HG03064 (cell line): ENCODE data around the gene HMGCL.
"Not testable (repeated sequence)": the region's sequence is repeated elsewhere in the genome, so short reads cannot be mapped to it uniquely, and the experiment has no call there.

Experiments
- ATAC-seq: cut with Tn5 transposase; IDR thresholded peaks from one replicate; pipeline ENCODE4 v1.9.1; 2021; ENCODE audit warnings: low read depth; ENCODE audit not compliant: unreplicated experiment

Gene HMGCL

GRCh38 chr1:23799570-23800399 lies 25.4 kb downstream of the HMGCL start:
- peak; percentile 7 for ATAC-seq

- no peak for ATAC-seq
These were observed 26.0 kb downstream of the HMGCL start for GRCh38 chr1:23799255-23799569.

DNA sequence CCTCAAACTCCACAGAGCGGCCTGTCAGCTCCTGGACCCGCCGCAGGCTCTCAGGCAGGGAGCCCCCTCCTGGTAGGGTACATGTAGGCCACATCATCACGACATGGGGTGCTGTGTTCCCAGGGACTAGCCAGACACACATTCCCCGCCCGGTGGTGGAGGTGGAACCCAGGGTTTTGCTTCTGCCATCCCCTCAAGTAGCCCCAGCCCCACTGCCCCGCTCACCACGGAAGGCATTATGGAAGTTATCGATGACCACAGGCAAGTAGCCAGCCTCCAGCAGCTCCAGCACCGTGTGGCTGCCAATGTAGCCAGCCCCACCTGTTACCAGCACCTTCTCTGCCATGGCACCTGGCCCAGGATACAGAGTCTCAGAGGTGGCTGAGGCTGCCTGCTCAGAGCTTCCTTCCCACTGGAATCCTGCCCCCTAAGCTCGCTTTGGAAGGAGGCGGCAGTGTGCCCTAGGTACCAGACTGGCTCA lies 26.5 kb downstream of the HMGCL start:
- no peak for ATAC-seq

DNA sequence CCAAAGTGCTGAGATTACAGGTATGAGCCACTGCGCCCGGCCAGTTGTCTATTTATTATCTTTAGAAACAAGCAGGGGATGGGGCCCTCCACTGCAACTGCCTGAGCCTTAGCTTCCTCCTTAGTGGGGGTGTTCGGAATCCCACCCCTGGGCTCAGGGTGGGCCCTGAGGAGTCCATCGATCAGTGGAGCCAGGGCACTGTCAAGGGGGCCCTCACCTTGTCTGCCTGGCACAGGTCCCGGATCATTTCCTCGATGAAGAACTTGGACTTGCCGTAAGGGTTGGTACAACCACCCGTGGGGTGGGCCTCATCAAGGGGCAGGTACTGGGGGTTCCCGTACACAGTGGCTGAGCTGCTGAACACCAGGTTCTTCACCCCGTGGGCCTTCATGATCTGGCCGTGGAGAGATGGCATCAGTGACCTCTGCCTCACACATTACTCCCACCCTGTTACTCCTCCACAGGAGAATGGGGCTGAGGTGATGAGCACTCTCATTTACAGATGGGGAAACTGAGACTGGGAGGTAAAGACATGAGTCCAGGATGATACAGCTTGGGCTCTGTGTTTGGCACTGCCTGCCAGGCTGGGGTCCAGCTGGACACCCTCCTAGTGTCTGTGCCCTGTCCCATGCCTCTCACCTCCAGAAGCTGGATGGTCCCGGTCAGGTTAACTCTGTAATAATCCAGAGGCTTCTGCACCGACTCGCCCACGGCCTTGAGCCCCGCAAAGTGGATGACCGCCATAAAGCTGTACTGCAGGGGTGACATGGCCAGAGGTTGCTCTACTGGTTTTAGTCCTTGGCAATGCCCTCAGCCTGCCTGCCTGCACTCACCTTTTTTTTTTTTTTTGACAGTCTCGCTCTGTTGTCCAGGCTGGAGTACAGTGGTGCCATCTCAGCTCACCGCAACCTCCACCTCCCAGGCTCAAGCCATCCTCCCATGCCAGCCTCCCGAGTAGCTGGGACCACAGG lies 27.5 kb downstream of the HMGCL start:
- ATAC-seq = no peak

DNA sequence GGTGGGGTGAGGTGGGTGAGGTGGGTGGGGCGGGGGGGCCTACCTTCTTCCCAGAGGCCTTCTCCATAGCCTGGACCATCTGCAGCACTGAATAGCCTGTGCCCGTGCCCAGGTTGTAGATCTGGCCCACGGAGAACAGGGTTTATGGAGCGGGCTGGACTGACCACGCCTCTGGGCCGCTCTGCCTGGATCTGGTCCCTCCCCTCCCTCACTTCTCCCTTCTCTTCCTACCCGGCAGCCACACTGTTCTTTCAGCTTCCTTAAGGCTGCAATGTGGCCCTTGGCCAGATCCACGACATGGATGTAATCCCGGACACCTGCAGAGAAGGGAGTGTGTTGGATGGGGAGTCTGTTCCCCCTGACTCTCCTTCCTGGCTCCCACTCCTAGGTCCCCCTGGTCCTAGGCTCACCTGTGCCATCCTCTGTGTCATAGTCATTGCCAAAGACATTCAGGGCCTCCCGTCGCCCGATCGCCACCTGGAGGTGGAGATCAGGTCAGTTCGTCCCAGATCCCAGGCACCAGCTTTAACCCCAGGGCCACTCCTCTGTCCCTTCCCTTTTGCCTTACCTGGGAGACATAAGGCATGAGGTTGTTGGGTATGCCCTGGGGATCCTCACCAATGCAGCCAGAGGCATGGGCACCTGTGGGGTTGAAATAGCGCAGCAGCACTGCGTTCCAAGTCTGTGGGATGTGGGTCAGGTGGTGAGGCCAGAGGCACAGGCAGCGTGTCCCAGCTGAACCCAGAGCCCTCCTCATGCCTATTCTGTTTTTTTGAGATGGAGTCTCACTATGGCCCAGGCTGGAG lies 28.6 kb downstream of the HMGCL start:
- ATAC-seq = no peak

- no peak for ATAC-seq
These were observed 29.4 kb downstream of the HMGCL start for GRCh38 chr1:23795676-23796465.

DNA sequence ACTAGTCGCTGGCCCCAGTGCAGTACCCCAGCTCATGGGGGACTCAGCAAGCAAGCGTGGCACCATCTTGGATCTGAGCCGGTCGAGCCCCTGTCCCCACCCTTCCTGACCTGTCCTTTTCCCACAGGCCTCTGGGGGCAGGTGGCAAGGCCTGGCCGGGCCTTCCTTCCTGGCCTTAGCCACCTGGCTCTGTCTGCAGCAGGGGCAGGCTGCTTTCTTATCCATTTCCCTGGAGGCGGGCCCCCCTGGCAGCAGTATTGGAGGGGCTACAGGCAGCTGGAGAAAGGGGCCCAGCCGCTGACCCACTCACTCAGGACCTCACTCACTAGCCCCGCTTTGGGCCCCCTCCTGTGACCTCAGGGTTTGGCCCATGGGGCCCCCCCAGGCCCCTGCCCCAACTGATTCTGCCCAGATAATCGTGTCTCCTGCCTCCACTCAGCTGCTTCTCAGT lies 30.5 kb downstream of the HMGCL start:
- not testable (repeated sequence) for ATAC-seq

DNA sequence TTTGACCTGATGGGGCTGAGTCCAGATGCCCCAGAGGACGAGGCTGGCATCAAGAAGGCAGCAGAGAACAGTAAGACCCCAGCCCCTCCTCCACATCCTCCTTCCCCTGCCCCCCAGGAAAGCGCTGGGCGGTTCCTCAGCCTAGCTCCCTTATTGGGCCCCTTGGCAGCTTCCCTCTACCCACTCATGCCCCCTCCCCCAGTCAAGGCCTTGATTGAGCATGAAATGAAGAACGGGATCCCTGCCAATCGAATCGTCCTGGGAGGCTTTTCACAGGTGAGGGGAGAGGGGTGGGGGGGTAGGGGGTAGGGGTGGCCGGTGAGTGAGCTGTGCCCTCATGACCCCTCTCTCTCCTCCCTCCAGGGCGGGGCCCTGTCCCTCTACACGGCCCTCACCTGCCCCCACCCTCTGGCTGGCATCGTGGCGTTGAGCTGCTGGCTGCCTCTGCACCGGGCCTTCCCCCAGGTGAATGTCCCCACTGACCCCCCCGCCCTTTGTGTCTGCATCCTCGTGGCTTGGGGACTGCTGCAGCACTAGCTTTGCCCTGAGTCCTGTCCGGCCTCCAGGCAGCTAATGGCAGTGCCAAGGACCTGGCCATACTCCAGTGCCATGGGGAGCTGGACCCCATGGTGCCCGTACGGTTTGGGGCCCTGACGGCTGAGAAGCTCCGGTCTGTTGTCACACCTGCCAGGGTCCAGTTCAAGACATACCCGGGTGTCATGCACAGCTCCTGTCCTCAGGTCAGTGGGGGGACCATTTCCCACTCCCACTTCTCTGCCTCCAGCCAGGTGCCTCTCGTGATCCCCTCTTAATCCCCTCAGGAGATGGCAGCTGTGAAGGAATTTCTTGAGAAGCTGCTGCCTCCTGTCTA lies 31.1 kb downstream of the HMGCL start:
- no peak for ATAC-seq

DNA sequence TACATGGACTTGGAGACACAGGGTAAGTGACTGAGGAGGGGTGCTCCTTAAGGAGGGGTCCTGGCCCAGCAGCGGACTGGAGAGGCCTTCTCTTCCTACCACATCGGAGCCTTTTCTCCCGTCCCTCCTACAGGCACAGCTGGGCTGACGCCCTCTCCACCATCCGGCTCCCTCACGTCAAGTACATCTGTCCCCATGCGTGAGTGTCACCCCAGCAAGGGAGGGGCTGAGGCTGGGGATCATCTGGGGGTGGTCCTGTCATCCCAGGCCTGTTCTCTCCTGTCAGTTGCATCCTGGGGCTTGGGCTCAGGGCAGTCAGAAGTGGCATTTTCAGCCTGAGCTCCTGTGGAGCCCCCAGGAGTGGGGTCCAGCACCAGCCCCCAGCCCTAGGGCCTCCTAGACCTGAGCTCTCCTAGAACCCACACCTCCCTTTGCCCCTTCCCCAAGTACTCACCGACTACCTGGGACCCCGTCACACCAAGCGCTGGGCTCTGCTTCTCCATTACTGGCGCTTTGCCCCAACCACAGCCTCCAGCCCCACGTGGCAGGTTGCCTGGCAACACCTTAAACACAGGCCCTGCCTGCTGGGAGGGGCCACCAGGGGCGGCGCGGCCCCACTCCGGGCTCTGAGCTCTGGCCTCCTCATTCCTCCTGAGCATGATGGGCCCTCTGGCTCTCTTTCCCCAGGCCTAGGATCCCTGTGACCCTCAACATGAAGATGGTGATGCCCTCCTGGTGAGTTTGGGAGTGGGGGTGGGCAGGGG lies 32.0 kb downstream of the HMGCL start:
- no peak for ATAC-seq

DNA sequence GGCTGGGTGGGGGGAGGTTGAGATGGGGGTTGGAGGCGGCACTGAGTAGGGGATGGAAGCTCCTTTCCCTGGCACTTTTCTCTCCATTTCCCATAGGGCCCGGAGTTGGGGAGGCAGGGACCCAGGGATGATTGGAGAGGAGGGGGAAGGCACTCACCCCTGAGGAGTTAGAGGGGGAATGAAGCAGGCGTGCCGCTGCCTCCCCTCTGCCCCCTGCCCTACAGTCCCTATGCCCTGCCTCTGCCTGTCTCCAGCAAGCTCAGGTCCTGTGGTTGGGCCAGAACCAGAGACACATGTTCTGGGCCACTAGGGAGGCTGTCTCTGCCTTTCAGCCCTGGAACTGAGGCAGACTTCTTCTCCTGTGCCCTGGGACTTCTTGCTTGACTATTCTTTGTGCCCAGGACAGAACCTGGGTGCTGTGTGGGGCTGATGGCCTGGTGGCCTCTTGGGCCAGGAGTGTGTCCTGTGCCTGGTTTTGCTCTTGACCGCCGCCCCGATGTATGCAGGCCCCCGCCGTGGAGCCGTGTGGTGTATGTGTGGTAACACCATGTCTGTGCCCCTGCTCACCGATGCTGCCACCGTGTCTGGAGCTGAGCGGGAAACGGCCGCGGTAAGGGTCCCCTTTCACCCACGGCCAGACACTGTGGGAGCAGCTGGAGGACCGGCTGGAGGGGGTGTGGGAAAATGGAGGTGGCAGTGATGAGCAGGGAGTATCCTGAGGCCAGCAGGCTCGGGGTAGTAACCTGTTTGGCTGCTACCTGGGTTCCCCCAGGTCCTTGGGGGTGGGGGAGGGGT lies 32.9 kb downstream of the HMGCL start:
- no peak for ATAC-seq

DNA sequence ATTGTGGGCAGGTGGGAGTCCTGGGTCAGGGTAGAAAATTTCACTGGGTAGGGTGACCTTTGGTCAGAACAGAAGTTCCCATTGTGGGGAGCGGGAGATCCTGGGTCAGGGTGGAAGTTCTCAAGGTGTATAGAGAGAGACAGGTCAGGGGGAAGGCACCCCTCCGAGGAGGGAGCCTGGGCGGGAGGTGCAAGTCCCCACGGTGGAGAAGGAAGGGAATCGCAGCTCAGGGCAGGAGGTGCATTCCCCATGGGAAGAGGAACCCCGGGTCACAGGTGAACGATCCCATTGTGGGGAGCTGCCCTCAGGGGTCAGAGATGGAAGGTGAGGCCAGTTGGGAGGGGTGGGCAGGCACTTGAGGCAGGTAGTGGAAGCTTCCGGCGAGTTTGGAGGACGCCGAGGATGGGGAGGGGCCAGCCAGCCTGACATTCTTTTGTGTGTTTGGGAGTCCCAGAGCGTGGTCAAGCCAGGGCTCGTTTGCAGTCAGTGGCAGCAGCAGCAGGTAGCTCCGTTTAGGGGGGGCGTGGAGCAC lies 33.6 kb downstream of the HMGCL start:
- no peak for ATAC-seq

GRCh38 chr1:23790696-23791515 lies 34.3 kb downstream of the HMGCL start, which contains the start of gene LYPLA2:
TSS of gene LYPLA2 (plus strand) at chr1:23791145. CDS start at chr1:23792683, 1,538 bp downstream.
- ATAC-seq = no peak

DNA sequence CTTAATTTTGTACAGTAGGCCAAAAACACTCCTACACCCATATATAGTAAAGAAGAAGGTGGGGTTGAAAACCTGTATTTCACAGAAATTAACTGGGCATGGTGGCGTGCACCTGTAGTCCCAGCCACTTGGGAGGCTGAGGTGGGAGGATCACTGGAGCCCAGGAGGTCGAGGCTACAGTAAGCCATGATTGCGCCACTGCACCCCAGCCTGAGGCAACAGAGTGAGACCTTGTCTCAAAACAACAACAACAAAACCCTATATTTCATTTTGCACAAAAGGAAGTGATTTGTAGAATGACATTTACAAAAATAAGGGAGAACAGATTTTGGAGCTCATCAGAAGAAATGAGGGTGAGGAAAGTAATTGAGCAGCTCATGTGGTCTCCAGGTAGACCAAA lies 36.5 kb downstream of the HMGCL start:
- ATAC-seq = no peak

GRCh38 chr1:23787701-23788100 lies 37.5 kb downstream of the HMGCL start:
- no peak for ATAC-seq

GRCh38 chr1:23784846-23785245 lies 40.4 kb downstream of the HMGCL start:
- ATAC-seq = no peak

DNA sequence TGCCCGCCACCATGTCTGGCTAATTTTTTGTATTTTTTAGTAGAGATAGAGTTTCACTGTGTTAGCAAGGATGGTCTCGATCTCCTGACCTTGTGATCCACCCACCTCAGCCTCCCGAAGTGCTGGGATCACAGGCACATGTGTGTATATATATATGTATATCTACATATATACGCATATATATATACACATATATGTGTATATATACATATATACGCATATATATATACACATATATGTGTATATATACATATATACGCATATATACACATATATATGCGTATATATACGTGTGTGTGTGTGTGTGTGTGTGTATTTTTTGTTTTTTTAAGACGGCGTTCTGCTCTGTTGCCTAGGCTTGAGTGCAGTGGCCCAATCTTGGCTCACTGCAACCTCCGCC lies 42.1 kb downstream of the HMGCL start:
- ATAC-seq = not testable (repeated sequence)
